GM18505 (cell line): Measurements from ENCODE around the gene CEACAM1.
"Not testable (repeated sequence)": the region's sequence is repeated elsewhere in the genome, so short reads cannot be mapped to it uniquely, and the experiment has no call there.

ENCODE experiments used
- ATAC-seq: cut with Tn5 transposase; IDR thresholded peaks from one replicate; pipeline ENCODE4 v1.9.1; 2021; ENCODE audit not compliant: unreplicated experiment
- POLR2A ChIP-seq: IDR thresholded peaks from 4 replicates; pipeline ENCODE4 v1.6.1; 2011; ENCODE audit warnings: borderline replicate concordance; ENCODE audit not compliant: insufficient read depth, insufficient read length; ENCODE audit errors: extremely low read depth

CEACAM1 gene

GRCh38 chr19:42538841-42539709, 10.8 kb upstream of the CEACAM1 start:
- ATAC-seq: no peak
- no peak for TF ChIP-seq POLR2A

- not testable (repeated sequence) for ATAC-seq
Observed at GRCh38 chr19:42535276-42535675, 7.0 kb upstream of the CEACAM1 start.

- TF ChIP-seq POLR2A: no peak
- no peak for ATAC-seq
Observed at GRCh38 chr19:42534391-42534790, 6.1 kb upstream of the CEACAM1 start.

GRCh38 chr19:42532891-42533290, 4.6 kb upstream of the CEACAM1 start:
- no peak for TF ChIP-seq POLR2A
- ATAC-seq: no peak

- TF ChIP-seq POLR2A: no peak
- ATAC-seq: no peak
Observed at GRCh38 chr19:42531313-42531712, 3.0 kb upstream of the CEACAM1 start.

- TF ChIP-seq POLR2A: no peak
- no peak for ATAC-seq
Observed at GRCh38 chr19:42529248-42529764, 1.0 kb upstream of the CEACAM1 start.

GRCh38 chr19:42524943-42525342, 3.3 kb downstream of the CEACAM1 start:
- no peak for TF ChIP-seq POLR2A
- ATAC-seq: no peak

- ATAC-seq: no peak
- TF ChIP-seq POLR2A: no peak
Observed at GRCh38 chr19:42524250-42524649, 4.0 kb downstream of the CEACAM1 start.

- ATAC-seq: not testable (repeated sequence)
Observed at GRCh38 chr19:42522262-42522661, 6.0 kb downstream of the CEACAM1 start.

GRCh38 chr19:42521346-42522030, 6.8 kb downstream of the CEACAM1 start:
- ATAC-seq: no peak
- TF ChIP-seq POLR2A: no peak

- ATAC-seq: no peak
- TF ChIP-seq POLR2A: no peak
Observed at GRCh38 chr19:42519108-42519507, 9.2 kb downstream of the CEACAM1 start.

- no peak for TF ChIP-seq POLR2A
- ATAC-seq: no peak
Observed at GRCh38 chr19:42516771-42517170, 11.5 kb downstream of the CEACAM1 start.

- no peak for TF ChIP-seq POLR2A
- no peak for ATAC-seq
Observed at GRCh38 chr19:42515241-42515832, 12.9 kb downstream of the CEACAM1 start.

- ATAC-seq: no peak
- TF ChIP-seq POLR2A: no peak
Observed at GRCh38 chr19:42514449-42514848, 13.8 kb downstream of the CEACAM1 start.

- peak; percentile 56 for ATAC-seq
- no peak for TF ChIP-seq POLR2A
Observed at GRCh38 chr19:42512743-42513304, 15.5 kb downstream of the CEACAM1 start.
